ENCODE results near the gene BOK. TPM values are rescaled to one million over a fixed set of nuclear protein-coding genes. Genes with fewer than 3 reads are reported as not detected.

BOK gene
- total RNA-seq, 4 donors from 2014 or later = 0.92 to 4.7 (median 2.3) TPM

GRCh38 chr2:241601841-241602240, 43.3 kb downstream of the BOK start:
- Histone ChIP-seq H3K36me3 (peaks cover 0 to 48% of the 10 kb centered on the region in 2 donors), H3K4me1 (peaks cover 0 to 2% of the 10 kb centered on the region in 2 donors), H3K27me3 (no peaks in the 10 kb centered on the region), H3K4me3 (no peak overlapping the region), H3K9me3 (no peaks in the 10 kb centered on the region), H3K27ac (no peak overlapping the region)
- intact Hi-C loops (cut with DNase I; ENCODE audit: low total_unique reads) (no loop called here), in situ Hi-C loops (cut with MboI; ENCODE audit: low sequenced_read_pairs in 4 of 4) (no loop called here)
- ATAC-seq (no peak), DNase-seq (no peak)
- TF ChIP-seq, protein P1, sequence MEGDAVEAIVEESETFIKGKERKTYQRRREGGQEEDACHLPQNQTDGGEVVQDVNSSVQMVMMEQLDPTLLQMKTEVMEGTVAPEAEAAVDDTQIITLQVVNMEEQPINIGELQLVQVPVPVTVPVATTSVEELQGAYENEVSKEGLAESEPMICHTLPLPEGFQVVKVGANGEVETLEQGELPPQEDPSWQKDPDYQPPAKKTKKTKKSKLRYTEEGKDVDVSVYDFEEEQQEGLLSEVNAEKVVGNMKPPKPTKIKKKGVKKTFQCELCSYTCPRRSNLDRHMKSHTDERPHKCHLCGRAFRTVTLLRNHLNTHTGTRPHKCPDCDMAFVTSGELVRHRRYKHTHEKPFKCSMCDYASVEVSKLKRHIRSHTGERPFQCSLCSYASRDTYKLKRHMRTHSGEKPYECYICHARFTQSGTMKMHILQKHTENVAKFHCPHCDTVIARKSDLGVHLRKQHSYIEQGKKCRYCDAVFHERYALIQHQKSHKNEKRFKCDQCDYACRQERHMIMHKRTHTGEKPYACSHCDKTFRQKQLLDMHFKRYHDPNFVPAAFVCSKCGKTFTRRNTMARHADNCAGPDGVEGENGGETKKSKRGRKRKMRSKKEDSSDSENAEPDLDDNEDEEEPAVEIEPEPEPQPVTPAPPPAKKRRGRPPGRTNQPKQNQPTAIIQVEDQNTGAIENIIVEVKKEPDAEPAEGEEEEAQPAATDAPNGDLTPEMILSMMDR (IDR thresholded peaks at IDR 0.05 in 4 of 5, conservative IDR thresholded peaks at IDR 0.05 in 1 of 5) = no peak
- no peak for TF ChIP-seq POLR2A (IDR thresholded peaks at IDR 0.05)

GRCh38 chr2:241602720-241603119, 44.2 kb downstream of the BOK start:
- ATAC-seq = no peak

DNA sequence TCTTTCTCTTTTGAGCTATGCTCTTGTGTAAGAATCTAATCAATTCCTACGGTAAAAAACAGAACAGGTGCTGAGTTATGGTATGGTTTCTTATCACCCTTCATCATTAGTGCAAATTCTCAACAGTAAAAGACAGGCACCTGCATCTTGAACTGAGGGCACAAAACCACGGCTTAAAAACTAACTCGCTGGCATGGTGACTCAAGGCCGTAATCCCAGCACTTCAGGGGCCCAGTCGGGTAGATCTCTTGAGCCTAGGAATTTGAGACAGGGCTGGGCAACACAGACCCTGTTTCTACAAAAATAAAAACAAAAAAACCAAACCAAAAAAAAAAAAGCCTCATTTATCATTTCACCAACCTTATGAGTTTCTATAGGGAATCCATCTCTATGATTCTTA, 45.1 kb downstream of the BOK start:
- ATAC-seq (no peak), DNase-seq (no peak)
- Histone ChIP-seq H3K4me1 (no peaks in the 10 kb centered on the region), H3K27ac (no peak overlapping the region), H3K36me3 (peaks cover 0 to 48% of the 10 kb centered on the region in 2 donors), H3K9me3 (no peaks in the 10 kb centered on the region), H3K4me3 (no peak overlapping the region), H3K27me3 (no peaks in the 10 kb centered on the region)
- TF ChIP-seq, protein P1 (IDR thresholded peaks at IDR 0.05 in 4 of 5, conservative IDR thresholded peaks at IDR 0.05 in 1 of 5) = no peak
- TF ChIP-seq POLR2A (IDR thresholded peaks at IDR 0.05) = no peak
- in situ Hi-C loops (cut with MboI; ENCODE audit: low sequenced_read_pairs in 4 of 4) = no loop called here
- intact Hi-C loops (cut with DNase I; ENCODE audit: low total_unique reads) = no loop called here

More at GRCh38 chr2:241602720-241603119, 44.2 kb downstream of the BOK start:
- peaks cover 0 to 48% of the 10 kb centered on the region in 2 donors for H3K36me3 ChIP-seq
- no peak for TF ChIP-seq POLR2A (IDR thresholded peaks at IDR 0.05)
- TF ChIP-seq, protein P1 (IDR thresholded peaks at IDR 0.05 in 4 of 5, conservative IDR thresholded peaks at IDR 0.05 in 1 of 5) = no peak
- no peak overlapping the region for H3K4me3 ChIP-seq
- in situ Hi-C loops (cut with MboI; ENCODE audit: low sequenced_read_pairs in 4 of 4) (no loop called here), intact Hi-C loops (cut with DNase I; ENCODE audit: low total_unique reads) (no loop called here)
- no peak overlapping the region for H3K27ac ChIP-seq
- no peak for DNase-seq
- H3K4me1 ChIP-seq = peaks cover 0 to 2% of the 10 kb centered on the region in 2 donors
- no peaks in the 10 kb centered on the region for H3K27me3 ChIP-seq
- H3K9me3 ChIP-seq = no peaks in the 10 kb centered on the region

DNA sequence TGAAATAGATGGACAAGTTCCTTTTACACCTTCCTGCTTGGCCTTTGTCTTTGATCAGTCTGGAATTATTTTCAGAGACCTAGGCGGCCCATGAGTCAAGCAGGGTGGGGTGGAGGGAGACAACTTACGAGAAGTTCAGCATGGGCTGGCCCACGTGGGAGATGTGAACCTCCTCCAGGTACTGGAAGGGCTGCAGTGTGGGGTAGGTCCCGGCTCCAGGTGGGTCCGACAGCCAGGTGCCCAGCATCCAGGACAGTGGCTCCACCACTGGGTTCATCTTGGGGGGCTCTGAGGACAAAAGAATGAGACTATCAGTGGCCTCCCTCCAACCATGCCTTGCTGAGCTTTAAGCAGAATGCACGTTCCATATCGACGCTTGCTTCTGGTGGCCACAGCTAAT, 47.6 kb downstream of the BOK start:
- no peaks in the 10 kb centered on the region for H3K9me3 ChIP-seq
- H3K36me3 ChIP-seq = peaks cover 0 to 33% of the 10 kb centered on the region in 2 donors
- no peak for ATAC-seq
- no peak overlapping the region for H3K27ac ChIP-seq
- intact Hi-C loops (cut with DNase I; ENCODE audit: low total_unique reads) (no loop called here), in situ Hi-C loops (cut with MboI; ENCODE audit: low sequenced_read_pairs in 4 of 4) (no loop called here)
- peaks cover 0 to 5% of the 10 kb centered on the region in 2 donors for H3K4me1 ChIP-seq
- H3K4me3 ChIP-seq = no peak overlapping the region
- no peaks in the 10 kb centered on the region for H3K27me3 ChIP-seq
- DNase-seq = no peak
- TF ChIP-seq, protein P1 (IDR thresholded peaks at IDR 0.05 in 4 of 5, conservative IDR thresholded peaks at IDR 0.05 in 1 of 5) = no peak
- TF ChIP-seq POLR2A (IDR thresholded peaks at IDR 0.05) = no peak
